ENCODE data around the gene SLC2A13. TPM values are rescaled to one million over a fixed set of nuclear protein-coding genes. Genes with fewer than 3 reads are reported as not detected.

Gene SLC2A13
- total and polyA plus RNA-seq, 4 donors, result 3.2 to 21.4 (median 7.4) TPM

DNA sequence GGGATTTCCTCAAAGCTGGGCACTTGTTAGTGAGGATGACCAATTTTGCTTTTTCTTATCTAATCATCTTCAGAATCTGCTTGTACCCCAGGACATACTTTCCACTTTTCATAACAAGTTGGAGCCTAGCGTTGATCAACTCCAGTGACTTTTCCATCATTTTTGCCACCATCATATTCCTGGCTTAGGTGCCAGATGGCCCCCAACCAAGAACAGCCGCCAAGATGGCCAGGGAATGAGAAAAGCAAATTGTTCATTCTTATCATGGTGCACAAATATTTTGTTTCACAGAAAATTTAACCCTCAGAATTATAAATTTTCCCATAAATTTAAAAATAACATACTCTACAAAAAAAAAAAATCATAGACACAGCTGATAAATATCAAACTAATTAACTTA lies 37.5 kb downstream of the SLC2A13 start:
- Histone ChIP-seq H3K9ac (ENCODE audit: insufficient read depth in 1 of 2, low read length in 2 of 2) (no peak overlapping the region), H3K27ac (ENCODE audit: low read depth in 1 of 2, low read length in 1 of 2) (no peak overlapping the region), H3K36me3 (ENCODE audit: control insufficient read depth in 4 of 4, insufficient read depth in 4 of 4, low read length in 4 of 4) (no peaks in the 10 kb centered on the region), H3K27me3 (ENCODE audit: control insufficient read depth in 3 of 3, insufficient read depth in 3 of 3, low read length in 2 of 3) (no peaks in the 10 kb centered on the region), H3K4me3 (no peak overlapping the region), H3K4me1 (ENCODE audit: control insufficient read depth in 5 of 5, insufficient read depth in 5 of 5, low read length in 5 of 5) (peaks cover 0 to 4% (median 0%) of the 10 kb centered on the region in 5 donors), H3K9me3 (ENCODE audit: control insufficient read depth in 4 of 4, insufficient read depth in 3 of 4, low read length in 3 of 4) (no peaks in the 10 kb centered on the region)
- DNase-seq (no peak), ATAC-seq (ENCODE audit: insufficient read depth, low FRiP score) (no peak)
- TF ChIP-seq, protein P1, sequence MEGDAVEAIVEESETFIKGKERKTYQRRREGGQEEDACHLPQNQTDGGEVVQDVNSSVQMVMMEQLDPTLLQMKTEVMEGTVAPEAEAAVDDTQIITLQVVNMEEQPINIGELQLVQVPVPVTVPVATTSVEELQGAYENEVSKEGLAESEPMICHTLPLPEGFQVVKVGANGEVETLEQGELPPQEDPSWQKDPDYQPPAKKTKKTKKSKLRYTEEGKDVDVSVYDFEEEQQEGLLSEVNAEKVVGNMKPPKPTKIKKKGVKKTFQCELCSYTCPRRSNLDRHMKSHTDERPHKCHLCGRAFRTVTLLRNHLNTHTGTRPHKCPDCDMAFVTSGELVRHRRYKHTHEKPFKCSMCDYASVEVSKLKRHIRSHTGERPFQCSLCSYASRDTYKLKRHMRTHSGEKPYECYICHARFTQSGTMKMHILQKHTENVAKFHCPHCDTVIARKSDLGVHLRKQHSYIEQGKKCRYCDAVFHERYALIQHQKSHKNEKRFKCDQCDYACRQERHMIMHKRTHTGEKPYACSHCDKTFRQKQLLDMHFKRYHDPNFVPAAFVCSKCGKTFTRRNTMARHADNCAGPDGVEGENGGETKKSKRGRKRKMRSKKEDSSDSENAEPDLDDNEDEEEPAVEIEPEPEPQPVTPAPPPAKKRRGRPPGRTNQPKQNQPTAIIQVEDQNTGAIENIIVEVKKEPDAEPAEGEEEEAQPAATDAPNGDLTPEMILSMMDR (IDR thresholded peaks at IDR 0.05; ENCODE audit: control extremely low read depth, extremely low read depth), result no peak
- 91 to 97% methylated on average over 2 of the region's 2 CpGs for WGBS, 2 donors

DNA sequence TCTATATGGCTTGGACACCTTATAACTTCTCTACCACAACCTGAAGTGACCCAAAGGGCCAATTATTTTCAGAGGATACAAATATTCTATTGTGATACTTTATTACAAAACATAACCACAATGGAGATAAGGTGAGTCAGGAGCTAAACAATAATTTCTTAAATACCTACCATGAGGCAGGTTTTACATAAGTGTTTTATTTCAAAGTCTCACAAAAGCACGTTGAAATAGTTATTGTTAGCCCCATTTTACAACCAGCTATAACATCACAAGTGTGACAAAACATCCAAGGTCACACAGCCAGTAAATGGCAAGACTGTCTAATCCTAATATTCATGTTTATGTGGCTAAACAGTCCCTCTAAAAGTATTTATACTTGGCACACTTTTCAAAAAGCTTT lies 40.2 kb downstream of the SLC2A13 start:
- Histone ChIP-seq H3K36me3 (ENCODE audit: control insufficient read depth in 4 of 4, insufficient read depth in 4 of 4, low read length in 4 of 4) (no peaks in the 10 kb centered on the region), H3K4me1 (ENCODE audit: control insufficient read depth in 5 of 5, insufficient read depth in 5 of 5, low read length in 5 of 5) (peaks cover 0 to 4% (median 0%) of the 10 kb centered on the region in 5 donors), H3K27ac (ENCODE audit: low read depth in 1 of 2, low read length in 1 of 2) (no peak overlapping the region), H3K27me3 (ENCODE audit: control insufficient read depth in 3 of 3, insufficient read depth in 3 of 3, low read length in 2 of 3) (no peaks in the 10 kb centered on the region), H3K4me3 (no peak overlapping the region), H3K9me3 (ENCODE audit: control insufficient read depth in 4 of 4, insufficient read depth in 3 of 4, low read length in 3 of 4) (no peaks in the 10 kb centered on the region), H3K9ac (ENCODE audit: insufficient read depth in 1 of 2, low read length in 2 of 2) (no peak overlapping the region)
- ATAC-seq (ENCODE audit: insufficient read depth, low FRiP score) (no peak), DNase-seq (no peak)
- TF ChIP-seq, protein P1 (IDR thresholded peaks at IDR 0.05; ENCODE audit: control extremely low read depth, extremely low read depth), result no peak
- 43 to 67% methylated on average over 1 of the region's 1 CpG for WGBS, 2 donors

DNA sequence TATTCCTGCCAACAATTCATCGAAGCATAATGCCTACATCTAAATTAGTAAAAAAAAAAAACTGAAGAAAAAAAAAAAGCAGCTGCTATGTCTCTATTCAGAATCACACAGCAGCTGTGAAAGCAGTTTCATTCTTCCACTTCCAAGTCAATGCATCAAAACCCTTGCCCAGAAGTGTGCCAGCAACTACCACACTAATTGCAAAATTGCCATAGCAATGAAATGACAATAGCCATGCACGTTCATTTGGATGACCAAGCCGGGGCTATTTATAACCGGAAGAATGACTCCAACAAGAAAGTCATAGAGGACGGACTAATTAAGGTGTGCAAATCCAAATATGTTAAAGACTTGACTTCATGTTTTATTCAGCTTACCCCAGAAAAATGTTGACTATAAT lies 42.5 kb downstream of the SLC2A13 start:
- WGBS, 2 donors, result 69 to 77% methylated on average over 5 of the region's 5 CpGs
- no peaks in the 10 kb centered on the region for H3K9me3 ChIP-seq (ENCODE audit: control insufficient read depth in 4 of 4, insufficient read depth in 3 of 4, low read length in 3 of 4)
- no peaks in the 10 kb centered on the region for H3K36me3 ChIP-seq (ENCODE audit: control insufficient read depth in 4 of 4, insufficient read depth in 4 of 4, low read length in 4 of 4)
- peak overlapping the region in 1 of 2 donors; percentile 33 for H3K27ac ChIP-seq (ENCODE audit: low read depth in 1 of 2, low read length in 1 of 2)
- peaks cover 0 to 4% (median 0%) of the 10 kb centered on the region in 5 donors for H3K4me1 ChIP-seq (ENCODE audit: control insufficient read depth in 5 of 5, insufficient read depth in 5 of 5, low read length in 5 of 5)
- TF ChIP-seq, protein P1 (IDR thresholded peaks at IDR 0.05; ENCODE audit: control extremely low read depth, extremely low read depth), result no peak
- H3K9ac ChIP-seq (ENCODE audit: insufficient read depth in 1 of 2, low read length in 2 of 2), result no peak overlapping the region
- ATAC-seq (ENCODE audit: insufficient read depth, low FRiP score) (no peak), DNase-seq (no peak)
- H3K4me3 ChIP-seq, result no peak overlapping the region
- no peaks in the 10 kb centered on the region for H3K27me3 ChIP-seq (ENCODE audit: control insufficient read depth in 3 of 3, insufficient read depth in 3 of 3, low read length in 2 of 3)

DNA sequence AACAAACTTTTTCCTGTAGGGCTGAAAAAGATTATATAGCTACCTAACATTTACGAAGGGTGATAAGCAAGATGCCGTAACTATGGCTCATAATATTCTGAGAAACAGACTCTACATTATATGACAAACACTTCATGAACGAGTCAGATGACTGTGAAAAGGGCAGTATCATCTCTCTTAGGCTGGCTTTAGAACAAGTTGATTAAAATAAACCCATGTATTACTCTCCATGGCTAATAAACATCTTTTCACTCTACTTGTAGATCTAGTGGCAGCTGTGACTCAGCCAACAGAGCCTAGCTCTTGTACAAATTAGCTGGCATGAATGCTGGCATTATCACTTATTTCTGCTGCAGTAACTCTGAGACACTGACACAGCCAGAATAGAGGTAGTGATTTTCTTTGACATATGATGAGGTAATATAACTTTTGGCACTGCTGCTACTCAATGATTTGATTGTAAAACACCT lies 47.1 kb downstream of the SLC2A13 start:
- peaks cover 0 to 5% (median 2%) of the 10 kb centered on the region in 5 donors for H3K4me1 ChIP-seq (ENCODE audit: control insufficient read depth in 5 of 5, insufficient read depth in 5 of 5, low read length in 5 of 5)
- no peak overlapping the region for H3K4me3 ChIP-seq
- H3K9ac ChIP-seq (ENCODE audit: insufficient read depth in 1 of 2, low read length in 2 of 2), result no peak overlapping the region
- no peaks in the 10 kb centered on the region for H3K27me3 ChIP-seq (ENCODE audit: control insufficient read depth in 3 of 3, insufficient read depth in 3 of 3, low read length in 2 of 3)
- ATAC-seq (ENCODE audit: insufficient read depth, low FRiP score), result no peak
- DNase-seq, result no peak
- TF ChIP-seq, protein P1 (IDR thresholded peaks at IDR 0.05; ENCODE audit: control extremely low read depth, extremely low read depth), result no peak
- H3K36me3 ChIP-seq (ENCODE audit: control insufficient read depth in 4 of 4, insufficient read depth in 4 of 4, low read length in 4 of 4), result no peaks in the 10 kb centered on the region
- 89% methylated on average over 3 of the region's 3 CpGs for WGBS, 2 donors
- peak overlapping the region in 1 of 2 donors; percentile 3 for H3K27ac ChIP-seq (ENCODE audit: low read depth in 1 of 2, low read length in 1 of 2)
- H3K9me3 ChIP-seq (ENCODE audit: control insufficient read depth in 4 of 4, insufficient read depth in 3 of 4, low read length in 3 of 4), result no peaks in the 10 kb centered on the region

All from lung (tissue), 12 donors.